ENCODE results near the gene VPS11.

GRCh38 chr11:119114351-119114750 is 46.7 kb downstream of the VPS11 start:
- TF ChIP-seq ETV6 (CRISPR knock-in tag; IDR thresholded peaks at IDR 0.05) (no peak), CTCF (IDR thresholded peaks at IDR 0.05) (no peak), IRF1 (CRISPR knock-in tag; IDR thresholded peaks at IDR 0.05) (no peak), MAX (CRISPR knock-in tag; IDR thresholded peaks at IDR 0.05) (no peak), HMGXB4 (CRISPR knock-in tag; IDR thresholded peaks at IDR 0.05) (no peak), CREM (CRISPR knock-in tag; IDR thresholded peaks at IDR 0.05) (no peak), ZNF232 (CRISPR knock-in tag; IDR thresholded peaks at IDR 0.05) (no peak), ZBTB21 (CRISPR knock-in tag; IDR thresholded peaks at IDR 0.05; ENCODE audit: borderline replicate concordance) (no peak), ZNF263 (CRISPR knock-in tag; IDR thresholded peaks at IDR 0.05; ENCODE audit: low read depth) (no peak), ARID4B (CRISPR knock-in tag; IDR thresholded peaks at IDR 0.05; ENCODE audit: borderline replicate concordance) (no peak)

Measured in WTC11 (cell line).